Neutrophil (primary cell): ENCODE data around the gene SH3BGR.

Source experiments
- H3K27ac ChIP-seq: fragments of 200-600 bp; sonication (generic); 2 replicates; pipeline ENCODE4 v1.5.1; 2016; ENCODE audit warnings: mild to moderate bottlenecking, moderate library complexity
- H3K27me3 ChIP-seq: fragments of 200-600 bp; sonication (generic); 2 replicates; pipeline ENCODE4 v1.6.0; 2016; ENCODE audit warnings: mild to moderate bottlenecking
- H3K36me3 ChIP-seq: fragments of 200-600 bp; sonication (generic); 2 replicates; pipeline ENCODE4 v1.5.1; 2017
- H3K4me1 ChIP-seq, 2 experiments: fragments of 200-600 bp in 1 of 2; sonication (generic) in 1 of 2; 1 replicate in 1 of 2; 2 replicates in 1 of 2; pipeline versions ENCODE4 v1.5.1 to v1.6.1; 2013 to 2016; ENCODE audit warnings: low read depth in 1 of 2, low read length in 1 of 2, mild to moderate bottlenecking in 1 of 2, moderate library complexity in 1 of 2; ENCODE audit not compliant: control insufficient read depth in 1 of 2, insufficient read depth in 1 of 2
- H3K4me3 ChIP-seq, 2 experiments: fragments of 200-600 bp in 1 of 2; sonication (generic) in 1 of 2; 1 replicate in 1 of 2; 2 replicates in 1 of 2; pipeline ENCODE4 v1.5.1; 2013 to 2016; ENCODE audit warnings: low read depth in 1 of 2, low read length in 1 of 2, mild to moderate bottlenecking in 1 of 2, moderate library complexity in 1 of 2
- H3K9me3 ChIP-seq: fragments of 200-600 bp; sonication (generic); 2 replicates; pipeline ENCODE4 v1.5.1; 2016
- TF ChIP-seq, protein P1 (sequence below): fragments of 200-600 bp; sonication (generic); IDR thresholded peaks from 2 replicates; pipeline ENCODE4 v1.5.1; 2016; ENCODE audit warnings: antibody characterized with exemption

Gene SH3BGR

DNA sequence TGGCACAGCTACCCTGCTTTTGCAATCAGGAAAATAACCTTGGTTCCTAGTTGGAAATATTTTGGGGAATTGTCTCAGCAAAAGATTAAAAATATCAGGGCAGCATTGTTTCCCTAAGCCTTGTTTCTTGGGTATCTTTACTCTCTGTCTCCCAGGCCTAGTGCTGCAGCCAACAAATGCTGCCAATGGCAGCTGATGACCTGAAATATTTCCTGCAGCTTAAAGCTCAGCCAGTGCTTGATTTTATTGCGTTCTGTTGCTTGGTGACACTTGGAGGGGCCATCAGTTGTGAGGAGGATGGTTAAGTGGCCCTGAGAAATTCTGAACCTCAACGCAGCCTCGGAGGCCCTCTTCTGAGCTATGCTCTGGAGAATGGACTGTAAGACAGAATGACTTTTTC is 101.6 kb downstream of the SH3BGR start:
- Histone ChIP-seq H3K36me3 (no peaks in the 10 kb centered on the region), H3K27ac (no peak overlapping the region), H3K4me1 (no peaks in the 10 kb centered on the region), H3K4me3 (no peak overlapping the region), H3K27me3 (no peaks in the 10 kb centered on the region), H3K9me3 (no peaks in the 10 kb centered on the region)
- TF ChIP-seq, protein P1, sequence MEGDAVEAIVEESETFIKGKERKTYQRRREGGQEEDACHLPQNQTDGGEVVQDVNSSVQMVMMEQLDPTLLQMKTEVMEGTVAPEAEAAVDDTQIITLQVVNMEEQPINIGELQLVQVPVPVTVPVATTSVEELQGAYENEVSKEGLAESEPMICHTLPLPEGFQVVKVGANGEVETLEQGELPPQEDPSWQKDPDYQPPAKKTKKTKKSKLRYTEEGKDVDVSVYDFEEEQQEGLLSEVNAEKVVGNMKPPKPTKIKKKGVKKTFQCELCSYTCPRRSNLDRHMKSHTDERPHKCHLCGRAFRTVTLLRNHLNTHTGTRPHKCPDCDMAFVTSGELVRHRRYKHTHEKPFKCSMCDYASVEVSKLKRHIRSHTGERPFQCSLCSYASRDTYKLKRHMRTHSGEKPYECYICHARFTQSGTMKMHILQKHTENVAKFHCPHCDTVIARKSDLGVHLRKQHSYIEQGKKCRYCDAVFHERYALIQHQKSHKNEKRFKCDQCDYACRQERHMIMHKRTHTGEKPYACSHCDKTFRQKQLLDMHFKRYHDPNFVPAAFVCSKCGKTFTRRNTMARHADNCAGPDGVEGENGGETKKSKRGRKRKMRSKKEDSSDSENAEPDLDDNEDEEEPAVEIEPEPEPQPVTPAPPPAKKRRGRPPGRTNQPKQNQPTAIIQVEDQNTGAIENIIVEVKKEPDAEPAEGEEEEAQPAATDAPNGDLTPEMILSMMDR, result no peak

DNA sequence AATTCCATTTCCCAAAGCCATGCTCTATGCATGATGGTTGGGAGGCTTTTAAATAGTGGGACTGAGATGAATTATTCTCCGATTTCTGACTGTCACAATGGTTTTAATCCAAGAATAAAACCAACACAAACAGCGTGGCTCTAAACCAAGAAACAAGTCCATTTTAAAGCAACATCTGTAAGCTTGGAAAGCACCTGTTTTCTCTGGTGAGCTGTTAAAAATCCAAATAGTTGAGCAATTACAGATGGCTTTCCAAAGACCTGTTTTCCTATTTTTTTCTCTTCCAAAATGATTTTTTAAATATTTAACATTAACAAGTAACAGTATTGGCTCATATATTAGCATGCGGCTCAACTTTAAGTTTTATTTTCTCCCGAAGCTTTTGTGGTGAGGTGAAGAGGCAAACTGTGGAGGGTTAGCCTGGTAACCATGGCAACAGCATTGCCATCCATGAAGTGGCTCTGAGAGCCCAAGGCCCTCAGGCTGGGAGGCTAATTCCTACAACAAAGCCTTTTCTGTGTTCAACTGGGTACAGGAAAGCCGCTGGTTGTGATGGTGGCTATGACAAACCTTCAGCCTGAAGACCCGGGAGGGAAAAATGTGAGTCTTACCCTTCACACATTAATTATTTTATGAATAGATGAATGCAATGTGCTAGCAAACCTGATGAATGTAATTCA is 104.3 kb downstream of the SH3BGR start:
- Histone ChIP-seq H3K4me1 (no peaks in the 10 kb centered on the region), H3K27ac (no peak overlapping the region), H3K4me3 (no peak overlapping the region), H3K9me3 (no peaks in the 10 kb centered on the region), H3K36me3 (no peaks in the 10 kb centered on the region), H3K27me3 (no peaks in the 10 kb centered on the region)
- TF ChIP-seq, protein P1, result no peak

DNA sequence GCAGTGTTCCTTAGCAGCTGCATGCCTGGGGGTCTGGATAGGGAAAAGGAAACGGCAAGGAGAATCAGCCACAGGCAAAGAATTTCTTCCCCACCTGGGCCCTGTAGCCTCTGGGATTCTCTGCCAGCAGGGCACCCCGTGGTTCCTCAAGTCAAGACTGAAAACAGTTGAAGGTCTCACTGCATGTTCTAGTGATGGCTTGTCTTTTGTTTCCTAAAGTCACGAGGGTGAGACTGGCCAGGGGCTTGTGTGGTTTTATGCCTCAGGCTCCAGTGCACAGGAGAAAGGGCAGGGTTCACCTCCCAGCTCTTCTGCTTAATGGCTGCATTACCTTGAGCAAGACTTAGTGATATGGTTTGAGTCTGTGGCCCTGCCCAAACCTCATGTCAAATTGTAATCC is 107.7 kb downstream of the SH3BGR start:
- no peaks in the 10 kb centered on the region for H3K9me3 ChIP-seq
- TF ChIP-seq, protein P1, result no peak
- H3K4me1 ChIP-seq, result no peaks in the 10 kb centered on the region
- no peak overlapping the region for H3K4me3 ChIP-seq
- H3K36me3 ChIP-seq, result no peaks in the 10 kb centered on the region
- no peaks in the 10 kb centered on the region for H3K27me3 ChIP-seq
- no peak overlapping the region for H3K27ac ChIP-seq

DNA sequence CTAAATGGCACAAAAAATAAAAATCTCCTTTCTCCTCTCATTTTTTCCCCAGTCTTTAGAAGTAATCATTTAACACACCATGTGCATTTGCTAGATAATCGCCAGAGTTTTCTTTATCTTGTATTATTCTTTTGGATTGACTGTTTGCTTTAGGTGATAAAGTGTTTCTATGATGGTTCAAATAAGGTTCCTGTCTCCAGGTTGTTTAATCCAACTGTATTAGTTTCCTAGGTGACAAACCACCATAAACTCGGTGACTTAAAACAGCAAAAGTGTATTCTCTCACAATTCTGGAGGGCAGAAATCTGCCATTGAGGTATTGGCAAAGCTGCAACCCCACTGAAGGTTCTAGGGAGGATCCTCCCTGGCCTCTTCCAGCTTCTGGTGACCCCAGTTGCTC is 109.4 kb downstream of the SH3BGR start:
- no peaks in the 10 kb centered on the region for H3K4me1 ChIP-seq
- H3K27me3 ChIP-seq, result no peaks in the 10 kb centered on the region
- H3K27ac ChIP-seq, result no peak overlapping the region
- H3K4me3 ChIP-seq, result no peak overlapping the region
- H3K36me3 ChIP-seq, result no peaks in the 10 kb centered on the region
- no peaks in the 10 kb centered on the region for H3K9me3 ChIP-seq
- TF ChIP-seq, protein P1, result no peak

DNA sequence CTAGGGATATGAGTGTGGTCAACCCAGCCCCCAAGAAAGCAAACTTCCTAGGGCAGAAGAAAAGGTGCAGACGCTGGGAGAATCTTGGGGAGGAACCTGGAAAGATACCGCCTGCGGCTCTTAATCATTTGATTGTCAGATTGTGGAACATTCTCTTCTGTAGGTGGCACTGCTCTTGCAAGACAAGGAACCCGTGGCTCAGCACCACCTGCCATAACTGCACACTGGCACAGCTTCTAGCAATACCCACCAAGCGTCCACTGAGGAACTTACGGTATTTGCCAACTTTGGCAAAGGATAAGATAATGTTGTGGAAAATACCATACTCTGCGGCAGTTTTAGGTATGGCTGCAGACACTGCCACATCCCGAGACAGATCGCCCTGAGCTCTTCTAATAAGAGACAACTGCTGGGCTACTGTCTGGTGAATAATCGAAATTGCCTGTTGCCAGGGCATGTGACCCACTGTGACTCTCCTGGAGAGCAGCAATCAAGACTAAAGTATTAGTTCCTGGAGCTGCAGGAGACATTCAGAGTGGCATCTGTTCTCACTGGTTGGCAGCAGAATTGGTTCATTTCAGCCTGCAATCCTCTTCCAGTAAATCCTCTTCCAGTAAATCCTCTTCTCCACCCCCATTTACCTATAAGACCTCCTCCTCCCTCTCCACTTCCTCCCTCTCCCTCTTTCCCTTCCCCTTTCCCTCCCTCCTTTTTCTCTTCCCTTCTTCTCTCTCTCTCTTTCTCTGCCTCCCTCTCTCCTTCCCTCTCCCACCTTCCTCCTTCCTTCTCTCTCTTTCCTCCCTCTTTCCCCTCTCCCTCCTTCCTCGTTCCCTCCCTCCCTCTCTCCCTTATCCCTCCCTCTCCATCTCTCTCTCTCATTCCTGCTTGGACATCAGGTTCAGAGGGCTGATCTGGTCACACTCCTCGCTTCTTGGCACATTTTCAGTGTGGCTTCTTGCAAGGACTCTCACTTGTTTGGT is 111.3 kb downstream of the SH3BGR start:
- no peak overlapping the region for H3K27ac ChIP-seq
- H3K4me3 ChIP-seq, result no peak overlapping the region
- no peaks in the 10 kb centered on the region for H3K9me3 ChIP-seq
- H3K4me1 ChIP-seq, result no peaks in the 10 kb centered on the region
- H3K36me3 ChIP-seq, result no peaks in the 10 kb centered on the region
- H3K27me3 ChIP-seq, result no peaks in the 10 kb centered on the region
- TF ChIP-seq, protein P1, result no peak
